AG20443 (cell line): ENCODE results near the gene GAS7.

ENCODE experiments used
- DNase-seq: peaks from one replicate; pipeline ENCODE4 v3.0.0; 2012; ENCODE audit warnings: low spot score, mixed read lengths

GAS7 gene

DNA sequence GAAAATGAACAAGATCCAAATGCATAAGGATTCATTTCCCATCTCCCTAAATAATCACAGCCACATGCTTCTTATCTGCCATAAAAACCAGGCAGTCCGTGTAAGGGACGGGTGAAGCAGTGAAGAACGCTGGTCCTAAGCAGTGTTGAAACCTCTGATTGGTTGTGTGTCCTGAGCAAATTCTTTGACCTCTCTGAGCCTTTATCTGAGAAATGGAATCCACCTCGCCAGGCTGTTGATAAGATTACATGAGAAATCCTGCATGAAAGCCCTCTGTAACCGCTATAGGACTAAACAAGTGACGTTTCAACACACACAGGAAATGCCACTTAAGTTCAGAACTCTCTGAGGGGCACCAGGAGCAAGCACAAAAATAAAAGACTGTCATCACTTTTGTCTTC is 26.8 kb downstream of the GAS7 start:
- DNase-seq, result no peak

DNA sequence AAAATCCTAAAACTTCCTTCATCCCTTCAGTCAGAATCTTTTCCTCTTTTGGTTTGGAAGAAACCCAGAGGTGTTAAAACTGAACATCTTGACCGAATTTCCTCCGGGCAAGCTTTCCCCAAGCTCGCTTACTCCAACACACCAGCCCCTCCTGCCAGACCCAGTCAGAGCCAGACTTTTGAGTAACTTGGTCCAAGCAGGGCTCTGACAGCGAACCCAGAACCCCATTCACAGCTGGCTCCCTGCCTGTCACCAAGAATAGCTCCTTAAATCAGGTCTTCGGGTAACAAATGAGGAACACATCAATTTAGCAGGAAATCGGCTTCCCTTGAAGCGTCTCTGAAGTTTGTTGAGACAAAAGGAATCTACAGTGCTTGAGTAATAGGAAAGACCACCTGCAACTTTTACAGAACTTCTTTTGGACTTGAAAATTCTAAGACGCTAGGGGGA is 27.3 kb downstream of the GAS7 start:
- peak; percentile 58 for DNase-seq

DNA sequence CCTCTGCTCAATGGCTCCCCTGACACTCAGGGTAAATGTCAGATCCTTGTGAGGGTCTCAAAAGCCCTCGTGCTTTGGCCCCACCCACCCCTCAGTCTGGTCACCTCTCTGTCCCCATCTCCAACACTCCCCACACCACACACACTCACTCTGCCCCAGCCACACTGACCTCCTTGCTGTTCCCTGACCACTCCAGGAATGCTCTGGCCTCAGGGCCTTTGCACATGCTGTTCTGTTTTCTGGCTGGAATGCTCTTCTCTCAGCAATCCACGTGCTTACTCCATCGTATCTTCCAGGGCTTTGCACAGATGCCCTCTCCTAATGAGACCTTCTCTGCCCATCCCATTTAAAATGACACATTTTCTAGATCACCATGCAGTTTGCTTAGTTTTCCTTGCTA is 28.2 kb downstream of the GAS7 start:
- DNase-seq, result no peak

DNA sequence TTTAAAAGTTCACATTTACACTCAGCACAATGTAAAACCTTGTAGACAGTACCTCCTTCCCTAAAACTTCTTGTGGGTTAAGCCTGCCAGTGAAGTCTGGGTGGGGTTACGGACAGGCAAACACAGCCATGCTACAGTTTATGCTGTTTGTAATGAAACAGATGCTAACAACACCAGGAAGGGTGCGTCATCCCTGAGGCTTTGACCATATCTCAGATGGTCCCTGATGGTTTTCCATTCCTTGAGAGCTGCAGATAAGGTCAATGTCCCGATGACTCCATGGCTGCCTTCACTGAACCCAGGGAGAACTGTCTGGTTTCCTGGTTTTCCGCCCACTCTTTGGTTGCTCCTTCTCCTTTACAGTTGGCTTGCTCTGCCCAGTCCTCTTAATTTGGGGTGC is 29.1 kb downstream of the GAS7 start:
- peak; percentile 45 for DNase-seq

DNA sequence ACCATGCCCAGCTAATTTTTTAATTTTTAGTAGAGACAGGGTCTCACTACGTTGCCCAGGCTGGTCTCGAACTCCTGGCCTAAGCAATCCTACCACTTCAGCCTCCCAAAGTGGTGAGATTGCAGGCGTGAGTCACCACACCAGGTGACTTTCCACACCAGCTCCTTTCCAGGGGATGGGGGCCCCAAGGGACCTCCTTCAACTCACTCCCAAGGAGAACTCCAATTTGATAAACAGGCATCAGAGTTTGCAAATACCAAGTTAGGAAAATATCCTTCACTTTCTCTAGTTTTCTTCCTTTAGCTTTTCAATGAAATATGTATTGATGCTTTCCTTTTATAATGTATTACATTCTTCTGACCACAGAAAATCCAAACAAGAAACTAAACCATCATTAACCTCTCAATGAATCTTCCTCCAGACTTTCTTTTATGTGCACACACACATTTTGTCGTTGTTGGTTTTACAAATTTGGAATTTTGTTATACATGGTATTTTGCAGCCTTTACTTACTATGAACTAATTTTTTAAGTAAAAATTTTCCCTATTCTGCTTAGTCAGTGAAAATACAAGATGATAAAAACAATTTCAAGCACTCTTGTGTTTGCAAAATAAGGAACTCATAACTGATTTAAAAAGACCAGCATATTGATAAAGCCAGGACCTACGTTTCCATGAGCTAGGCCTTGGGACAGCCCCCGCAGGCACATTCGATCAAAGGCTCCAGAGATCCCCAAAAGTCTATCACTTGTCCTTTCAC is 32.0 kb downstream of the GAS7 start:
- no peak for DNase-seq

DNA sequence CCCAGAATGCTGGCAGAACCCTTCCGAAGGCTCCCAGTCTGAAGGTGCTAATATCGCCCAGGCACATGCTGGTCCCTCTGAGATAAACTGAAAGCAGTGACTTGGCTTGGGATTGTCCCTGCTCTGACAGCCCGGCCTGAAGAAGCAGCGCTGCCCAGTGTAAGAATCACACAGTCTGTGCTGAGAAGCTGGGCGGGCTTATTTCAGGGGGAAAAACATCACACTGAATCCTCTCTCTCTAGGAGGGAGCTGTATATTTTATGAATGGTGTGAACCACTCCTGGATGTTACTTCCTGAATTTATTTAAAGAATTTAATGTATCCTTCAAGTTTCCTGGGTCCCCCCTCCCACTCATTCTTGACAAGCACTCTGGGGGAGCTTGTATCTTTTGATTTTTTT is 36.3 kb downstream of the GAS7 start:
- DNase-seq, result peak; percentile 30

DNA sequence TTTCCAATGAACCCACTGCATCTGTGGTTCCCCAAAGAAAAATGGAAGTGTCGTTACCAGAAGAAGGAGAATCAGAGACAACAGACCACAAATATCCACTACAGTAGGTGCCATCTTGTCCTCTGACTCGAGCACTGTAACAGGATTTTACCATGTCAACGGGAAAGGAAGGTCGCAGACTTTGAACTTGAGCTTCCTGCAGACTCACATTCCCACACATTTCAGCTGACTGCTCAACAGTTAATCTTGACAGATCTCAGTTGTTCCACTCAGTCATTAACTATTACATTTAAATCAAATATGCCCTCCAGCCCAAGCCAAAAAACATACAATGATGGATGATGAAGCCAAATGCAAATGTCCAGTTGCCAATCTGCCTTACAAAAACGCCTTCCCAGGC is 37.0 kb downstream of the GAS7 start:
- DNase-seq, result no peak

DNA sequence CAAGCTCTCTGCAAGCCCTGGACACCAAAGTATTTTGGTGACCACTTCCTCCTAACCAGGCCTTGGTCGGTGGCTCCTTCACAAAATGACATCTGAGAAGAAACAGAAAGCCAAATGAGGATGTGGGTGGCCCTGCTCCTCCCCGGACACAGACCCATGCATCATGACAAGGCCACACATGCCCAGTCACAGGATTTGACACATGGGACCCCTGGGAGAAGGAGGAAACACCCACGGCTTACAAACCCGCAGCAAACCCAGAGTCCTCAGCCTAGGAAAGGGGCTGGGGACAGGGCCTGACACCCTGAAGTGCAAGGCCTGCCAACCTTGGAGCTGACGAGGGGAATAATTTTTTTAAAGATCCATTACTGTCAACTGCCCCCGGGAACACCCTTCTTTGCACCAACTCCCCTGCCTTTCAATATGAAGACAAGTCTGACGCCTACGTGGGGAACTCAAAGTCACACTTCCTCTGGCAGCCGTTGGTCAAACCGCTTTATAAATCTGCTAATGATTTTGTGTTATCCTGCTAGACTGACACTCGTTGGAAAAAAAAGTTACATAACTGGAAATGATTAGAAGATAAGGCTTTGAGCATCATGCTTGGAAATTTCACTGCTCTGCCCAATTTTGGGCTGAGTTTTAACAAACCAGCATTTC is 41.3 kb downstream of the GAS7 start:
- no peak for DNase-seq

DNA sequence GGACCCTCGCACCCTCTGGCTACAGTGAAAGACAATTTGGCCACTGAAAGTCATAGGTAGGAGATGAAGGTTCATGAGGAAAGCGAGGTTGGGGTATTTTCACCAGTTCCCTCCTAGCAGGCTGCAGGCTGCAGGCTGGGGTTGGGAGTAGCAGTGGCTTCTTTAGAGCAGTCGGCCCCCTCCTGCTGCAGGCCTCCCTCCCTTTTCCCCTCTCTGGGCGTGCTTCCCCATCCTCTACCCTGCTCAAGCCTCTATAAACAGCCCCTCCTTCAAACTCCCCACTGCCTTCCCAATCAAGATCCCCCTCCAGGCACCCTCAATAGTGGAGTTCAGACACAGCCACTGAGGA is 41.8 kb downstream of the GAS7 start:
- no peak for DNase-seq

DNA sequence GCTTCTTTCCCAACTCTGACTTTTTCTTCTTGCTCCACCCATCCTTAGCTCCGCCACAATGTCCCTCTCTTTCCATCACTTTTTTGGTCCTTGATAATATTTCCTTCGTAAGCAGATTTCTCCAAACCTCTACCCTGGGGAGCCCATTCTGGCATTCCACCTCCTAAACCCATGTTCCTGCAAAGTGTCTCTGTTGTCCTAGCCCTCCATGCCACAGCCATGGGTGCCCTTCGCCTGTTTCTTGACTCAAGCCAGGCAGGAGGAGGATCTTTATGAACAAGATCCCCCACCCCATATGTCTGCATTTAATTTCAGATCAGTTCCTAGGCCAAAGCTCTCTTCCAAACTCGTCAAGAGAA is 42.4 kb downstream of the GAS7 start:
- DNase-seq, result no peak

DNA sequence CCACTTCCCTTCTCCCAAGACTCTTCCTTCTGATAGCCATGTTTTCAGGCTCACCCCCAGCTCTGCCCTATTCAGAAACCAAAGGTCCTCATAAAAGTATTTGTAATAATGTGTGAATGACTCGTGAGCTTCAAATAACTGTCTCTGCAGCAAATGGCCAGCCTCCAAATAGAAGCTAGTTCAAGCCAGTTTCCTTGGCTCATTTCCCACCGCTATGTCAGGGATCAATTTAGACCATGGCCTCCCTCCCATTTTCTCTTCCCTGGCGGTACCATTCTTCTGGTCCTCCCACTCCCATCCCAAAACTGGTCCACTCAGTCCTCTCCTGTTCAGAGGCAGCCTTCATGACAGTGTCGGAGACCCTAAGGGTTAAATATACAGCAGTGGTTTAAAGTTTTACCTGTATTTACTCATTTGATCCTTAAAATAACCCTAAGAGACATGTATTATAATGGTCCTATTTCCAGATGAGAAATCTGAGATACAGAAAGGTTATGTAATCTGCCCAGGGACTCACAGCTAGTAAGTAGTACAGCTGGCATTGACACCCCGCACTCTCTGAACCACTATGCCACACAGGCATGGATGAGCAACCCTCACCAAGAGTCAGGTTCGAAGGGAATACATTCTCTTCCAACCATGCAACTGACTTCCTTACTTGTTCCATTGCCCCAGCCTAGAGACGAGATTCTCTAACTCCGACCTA is 42.9 kb downstream of the GAS7 start:
- DNase-seq, result no peak

DNA sequence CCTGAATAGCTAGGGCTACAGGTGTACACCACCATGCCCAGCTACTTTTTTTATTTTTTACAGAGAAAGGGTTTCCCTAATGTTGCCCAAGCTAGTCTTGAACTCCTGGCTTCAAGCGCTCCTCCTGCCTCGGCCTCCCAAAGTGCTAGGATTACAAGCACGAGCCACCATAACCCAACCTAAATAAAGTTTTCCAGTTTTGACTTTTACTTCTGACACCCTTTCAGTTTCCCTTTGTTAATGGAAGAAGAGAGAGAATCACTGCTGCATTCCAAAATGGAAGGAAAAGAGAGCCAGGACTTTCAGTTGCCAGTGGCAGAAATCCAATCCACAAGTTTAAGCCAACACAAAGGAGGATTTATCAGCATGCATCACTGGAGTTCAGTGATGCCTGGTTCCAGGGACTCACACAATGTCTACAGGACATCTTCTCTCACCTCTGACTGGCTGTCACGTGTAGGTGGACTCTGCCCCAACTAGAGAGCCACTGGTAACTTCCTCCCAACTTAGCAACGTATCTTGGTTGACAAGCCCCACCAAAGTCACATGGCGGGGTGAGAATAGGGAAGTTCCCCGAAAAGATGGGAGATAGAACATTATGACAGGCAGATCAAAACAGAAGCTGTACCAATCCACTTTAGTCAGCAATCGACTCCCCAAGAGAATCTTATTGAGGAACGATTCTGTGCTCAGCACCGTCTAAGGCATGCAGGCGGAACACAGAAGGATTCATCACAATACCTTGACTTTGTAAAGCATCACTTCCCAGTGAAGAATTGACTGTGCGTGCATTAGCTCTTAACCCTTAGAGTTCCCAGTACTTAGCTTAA is 46.5 kb downstream of the GAS7 start:
- no peak for DNase-seq

DNA sequence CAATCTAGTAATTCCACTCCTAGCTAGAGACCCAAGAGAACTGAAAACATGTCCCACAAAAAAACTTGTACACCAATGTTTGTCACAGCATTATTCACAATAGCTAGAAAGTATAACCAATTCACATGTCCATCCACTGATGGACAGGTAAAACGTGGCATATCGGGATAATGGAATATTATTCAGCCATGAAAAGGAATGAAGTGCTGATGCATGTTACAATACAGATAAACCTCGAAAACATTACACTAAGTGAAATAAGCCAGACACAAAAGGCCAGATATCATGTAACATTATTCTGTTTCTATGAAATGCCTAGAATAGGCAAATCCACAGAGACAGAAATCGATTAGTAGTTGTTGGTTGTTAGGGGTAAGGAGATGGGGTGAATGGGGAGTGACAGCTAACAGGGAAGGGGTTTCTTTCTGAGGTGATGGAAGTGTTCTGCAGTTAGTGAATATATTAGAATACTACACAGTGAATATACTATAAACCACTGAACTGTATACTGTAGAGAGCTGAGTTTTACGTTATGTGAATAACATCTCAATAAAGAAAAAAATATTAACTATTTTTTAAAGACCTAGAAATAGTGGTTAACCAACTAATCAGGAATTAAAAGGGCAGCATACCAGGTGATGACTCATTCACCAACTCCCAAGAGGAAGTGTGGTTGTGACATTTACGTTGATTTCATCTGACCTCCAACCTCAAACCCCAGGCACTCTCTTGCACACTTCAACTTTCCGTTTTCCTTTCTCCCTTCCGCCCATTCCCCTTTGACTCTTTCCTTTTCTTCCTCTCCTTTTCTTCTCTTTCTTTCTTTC is 48.6 kb downstream of the GAS7 start:
- peak; percentile 59 for DNase-seq

DNA sequence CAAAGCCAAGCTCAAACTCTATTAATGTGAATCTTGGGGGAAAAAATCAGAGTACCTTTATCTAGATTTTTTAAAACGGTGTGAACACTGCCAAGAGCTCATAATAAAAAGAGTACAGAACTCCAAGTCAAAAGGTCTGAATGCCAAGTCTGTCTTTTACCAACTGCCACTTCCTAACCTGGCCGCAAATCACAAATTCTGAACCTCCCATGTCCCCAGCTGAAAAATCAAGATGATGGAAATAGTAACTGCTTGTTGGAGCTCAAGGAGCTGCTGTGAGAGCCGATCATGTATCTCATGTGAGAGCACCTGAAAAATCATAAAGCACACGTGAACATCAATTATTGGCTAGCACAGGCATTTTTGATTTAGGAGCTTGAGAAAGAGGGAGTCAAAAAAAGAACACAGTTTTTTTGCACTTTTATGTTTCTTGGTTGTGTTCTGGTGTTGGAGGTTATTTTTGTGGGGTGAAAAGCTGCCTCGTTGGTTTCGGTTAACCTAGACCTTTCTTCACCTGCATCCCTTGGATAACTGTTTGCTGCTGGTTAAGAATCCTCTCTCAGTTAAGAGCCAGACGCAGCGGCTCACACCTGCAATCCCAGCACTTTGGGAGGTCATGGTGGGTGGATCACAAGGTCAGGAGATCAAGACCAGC is 50.5 kb downstream of the GAS7 start:
- DNase-seq, result no peak

DNA sequence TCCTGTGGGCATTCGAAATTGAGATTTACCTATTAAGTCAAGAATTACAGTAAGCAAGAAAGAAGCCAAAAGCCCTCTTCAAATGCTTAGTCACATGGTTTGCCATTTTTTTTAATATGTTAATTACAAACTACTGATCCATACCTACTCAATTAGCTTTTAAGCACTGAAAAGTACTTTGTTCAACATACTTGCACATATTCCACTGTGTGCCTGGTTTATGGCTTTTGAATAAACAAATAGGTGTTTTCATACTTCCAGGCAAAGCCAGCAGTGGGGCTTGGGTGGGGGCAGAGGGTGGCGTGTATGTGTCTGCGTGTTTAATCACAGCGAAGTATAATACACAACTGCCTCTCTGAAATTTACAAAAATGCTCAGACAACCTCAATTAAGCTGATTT is 51.4 kb downstream of the GAS7 start:
- DNase-seq, result no peak

DNA sequence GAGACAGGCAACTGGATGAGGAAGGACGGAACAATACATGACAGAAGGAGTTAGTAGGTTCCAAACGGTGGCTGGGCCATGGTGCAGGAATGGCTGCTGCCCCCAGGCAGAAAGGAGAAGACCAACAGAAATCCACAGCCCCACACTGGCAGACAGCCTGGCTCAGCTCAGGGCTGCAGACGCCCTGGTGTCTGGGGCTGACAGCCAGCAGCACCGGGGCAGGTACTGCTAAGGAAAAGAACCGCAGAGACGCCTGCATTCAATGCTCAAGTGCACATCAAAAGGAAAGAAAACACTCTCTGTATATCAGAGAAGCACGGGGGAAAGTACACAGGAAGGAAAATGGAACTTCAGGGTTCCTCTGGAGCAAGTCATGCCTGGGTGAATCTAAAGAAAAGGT is 53.4 kb downstream of the GAS7 start:
- DNase-seq, result no peak

DNA sequence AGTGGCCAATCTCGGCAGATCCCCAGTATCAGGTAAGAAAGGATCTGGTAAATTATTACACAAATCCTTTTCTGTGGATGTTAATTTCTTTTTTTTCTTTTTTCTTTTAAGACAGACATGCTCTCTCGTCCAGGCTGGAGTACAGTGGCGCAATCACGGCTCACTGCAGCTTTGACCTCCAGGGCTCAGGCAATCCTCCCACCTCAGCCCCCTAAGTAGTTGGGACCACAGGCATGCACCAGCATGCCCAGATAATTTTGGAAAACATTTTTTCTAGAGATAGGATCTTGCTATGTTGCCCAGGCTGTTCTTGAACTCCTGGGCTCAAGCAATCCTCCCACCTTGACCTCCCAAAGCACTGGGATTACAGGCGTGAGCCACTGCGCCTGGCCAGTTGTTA is 54.0 kb downstream of the GAS7 start:
- DNase-seq, result no peak

DNA sequence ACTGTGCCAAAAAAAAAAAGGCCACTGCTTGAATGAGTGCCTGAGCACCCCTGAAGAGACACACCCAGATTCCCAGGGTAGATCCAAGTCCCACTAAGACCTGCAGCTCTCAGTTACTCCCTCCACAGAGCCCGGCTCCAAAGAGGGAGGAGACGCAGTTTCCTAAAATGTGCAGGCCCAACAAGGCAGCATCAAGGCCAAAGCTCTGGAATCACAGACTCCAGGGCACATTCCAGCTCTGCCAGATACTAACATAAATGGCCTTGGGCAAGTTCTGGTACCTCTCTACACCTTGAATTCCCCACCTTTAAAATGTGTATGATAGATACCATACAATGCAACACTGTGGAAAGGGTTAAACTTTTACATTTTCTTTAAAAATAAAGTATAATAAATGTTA is 57.0 kb downstream of the GAS7 start:
- DNase-seq, result no peak

DNA sequence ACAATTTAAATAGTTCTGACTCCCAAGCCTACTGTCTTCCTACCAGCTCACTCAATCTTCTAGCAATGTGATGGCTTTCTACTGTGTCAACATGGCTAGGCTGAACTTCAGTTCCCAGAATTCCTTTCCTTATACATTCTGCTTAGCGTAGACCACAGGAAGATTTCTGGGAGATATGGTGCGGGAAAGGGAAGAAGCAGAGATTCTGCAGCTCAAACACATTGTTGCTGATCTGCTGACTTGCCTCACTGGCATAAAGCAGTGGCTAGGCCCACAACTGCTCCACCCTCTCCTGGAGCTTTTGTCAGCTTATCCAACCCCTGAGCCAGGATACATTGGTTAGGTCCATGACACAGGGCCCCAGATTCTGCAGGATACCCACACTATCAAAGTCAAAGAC is 58.8 kb downstream of the GAS7 start:
- no peak for DNase-seq

DNA sequence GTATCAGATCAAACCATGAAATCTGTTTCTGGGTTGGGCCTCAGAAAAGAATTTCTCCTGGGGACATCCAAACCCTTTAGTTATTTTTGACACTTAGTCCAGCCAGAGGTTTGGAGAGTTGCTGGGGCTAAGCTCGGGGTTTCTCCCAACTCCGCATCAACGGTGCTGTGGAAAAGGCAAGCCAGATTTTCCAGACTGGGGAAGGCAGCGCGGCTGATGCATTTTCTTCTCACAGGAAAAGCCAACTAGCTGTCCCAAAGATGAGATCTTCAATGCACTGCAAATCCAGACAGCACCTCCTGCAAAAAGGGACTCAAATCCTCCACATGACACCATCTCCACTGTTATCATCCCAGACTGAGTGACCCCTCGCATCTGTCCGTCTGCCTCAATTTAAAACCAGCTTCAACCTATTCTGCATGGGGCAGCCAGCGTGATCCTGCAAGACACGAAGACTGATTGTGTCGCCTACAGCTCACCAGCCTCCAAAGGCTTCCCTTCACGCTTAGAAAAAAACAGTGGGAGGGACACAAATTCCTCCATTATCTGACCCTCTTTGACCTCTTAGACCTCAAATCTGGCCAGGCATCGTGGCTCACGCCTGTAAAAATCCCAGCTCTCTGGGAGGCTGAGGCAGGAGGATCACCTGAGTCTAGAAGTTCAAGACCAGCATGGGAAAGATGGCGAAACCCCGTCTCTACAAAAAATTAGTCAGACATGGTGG is 62.0 kb downstream of the GAS7 start:
- no peak for DNase-seq
